IMR-90 (cell line): ENCODE results near the gene OR52E8. TPM values are rescaled to one million over a fixed set of nuclear protein-coding genes. Genes with fewer than 3 reads are reported as not detected.

Source experiments
- ATAC-seq: fragments of 200-7000 bp; cut with Tn5 transposase; 2 replicates; pipeline ENCODE4 v1.9.1; 2020; ENCODE audit warnings: low read depth, mild to moderate bottlenecking, moderate library complexity
- BruUV-seq: library from RNA; stranded (reverse); fragments of 400-500 nt; replicated peaks from 2 replicates; lab custom pipeline; 2021; lab: Mats Ljungman, UMichigan
- CTCF ChIA-PET: fragments of 300-600 bp; formaldehyde crosslinking; extraction: SDS; loops from one replicate; lab custom pipeline; 2021; ENCODE audit warnings: antibody characterized with exemption; lab: Yijun Ruan, JAX
- POLR2A ChIA-PET: fragments of 300-600 bp; sonication (Branson Sonifier 250); formaldehyde crosslinking; loops from one replicate; lab custom pipeline; 2022; ENCODE audit warnings: antibody characterized with exemption; ENCODE audit not compliant: unreplicated experiment; lab: Charles Lee
- DNase-seq: peaks from one replicate; pipeline ENCODE4 v3.0.0; 2013
- H2AFZ ChIP-seq: replicated peaks from 2 replicates; pipeline ENCODE3; 2013; ENCODE audit warnings: low read length, mild to moderate bottlenecking; ENCODE audit not compliant: poor library complexity
- H2AK5ac ChIP-seq: 2 replicates; pipeline ENCODE4 v1.6.1; 2013; ENCODE audit warnings: low read depth, low read length, inconsistent platforms
- H2AK9ac ChIP-seq: replicated peaks from 2 replicates; pipeline ENCODE3; 2013; ENCODE audit warnings: mild to moderate bottlenecking, low read depth, low read length, moderate library complexity; ENCODE audit not compliant: poor library complexity
- H2BK120ac ChIP-seq: 2 replicates; pipeline ENCODE4 v1.6.1; 2013; ENCODE audit warnings: low read depth, low read length, inconsistent platforms
- H2BK15ac ChIP-seq: 3 replicates; pipeline ENCODE4 v1.6.1; 2013; ENCODE audit warnings: low read depth, low read length, inconsistent platforms
- H2BK20ac ChIP-seq: 2 replicates; pipeline ENCODE4 v1.6.1; 2013; ENCODE audit warnings: low read depth, mild to moderate bottlenecking, inconsistent platforms, low read length, moderate library complexity
- H2BK5ac ChIP-seq: 2 replicates; pipeline ENCODE4 v1.6.1; 2013; ENCODE audit warnings: mild to moderate bottlenecking, low read depth, low read length, inconsistent platforms; ENCODE audit not compliant: poor library complexity, severe bottlenecking
- H3K14ac ChIP-seq: replicated peaks from 2 replicates; pipeline ENCODE4 v1.6.1; 2013; ENCODE audit warnings: low read depth, low read length, inconsistent platforms
- H3K18ac ChIP-seq: 2 replicates; pipeline ENCODE4 v1.6.1; 2013; ENCODE audit warnings: low read depth, low read length, control low read depth
- H3K23ac ChIP-seq: 2 replicates; pipeline ENCODE4 v1.6.1; 2013; ENCODE audit warnings: low read depth, low read length, inconsistent platforms
- H3K27ac ChIP-seq: 2 replicates; pipeline ENCODE4 v1.5.1; 2013; ENCODE audit warnings: mild to moderate bottlenecking, control low read depth, low read length; ENCODE audit not compliant: insufficient read depth
- H3K27me3 ChIP-seq: 2 replicates; pipeline ENCODE4 v1.6.1; 2013; ENCODE audit warnings: low read length; ENCODE audit not compliant: control insufficient read depth, insufficient read depth
- H3K36me3 ChIP-seq: 2 replicates; pipeline ENCODE4 v1.6.1; 2013; ENCODE audit warnings: low read length, mixed read lengths; ENCODE audit not compliant: control insufficient read depth, insufficient read depth
- H3K4ac ChIP-seq: 2 replicates; pipeline ENCODE4 v1.6.1; 2013; ENCODE audit warnings: low read depth, low read length, inconsistent platforms
- H3K4me1 ChIP-seq: 2 replicates; pipeline ENCODE4 v1.6.1; 2013; ENCODE audit warnings: low read length, mixed read lengths; ENCODE audit not compliant: control insufficient read depth, insufficient read depth
- H3K4me2 ChIP-seq: 2 replicates; pipeline ENCODE4 v1.6.1; 2013; ENCODE audit warnings: low read depth, mild to moderate bottlenecking, control low read depth, low read length, moderate library complexity
- H3K4me3 ChIP-seq: 2 replicates; pipeline ENCODE4 v1.5.1; 2013; ENCODE audit warnings: low read depth, mild to moderate bottlenecking, control low read depth, low read length, moderate library complexity; ENCODE audit not compliant: insufficient read depth
- H3K56ac ChIP-seq: 2 replicates; pipeline ENCODE4 v1.6.1; 2013; ENCODE audit warnings: low read length, inconsistent platforms; ENCODE audit not compliant: insufficient read depth; ENCODE audit errors: extremely low read depth
- H3K79me1 ChIP-seq, 2 experiments: 2 replicates each; pipeline ENCODE4 v1.6.1; 2013; ENCODE audit warnings: low read length in 2 of 2, inconsistent platforms in 1 of 2, low read depth in 1 of 2
- H3K9ac ChIP-seq: 2 replicates; pipeline ENCODE4 v1.6.1; 2013; ENCODE audit warnings: low read depth, low read length, control low read depth
- H3K9me1 ChIP-seq: 2 replicates; pipeline ENCODE4 v1.6.1; 2013; ENCODE audit warnings: low read length, inconsistent platforms; ENCODE audit not compliant: insufficient read depth
- H3K9me3 ChIP-seq: 2 replicates; pipeline ENCODE4 v1.6.1; 2013; ENCODE audit warnings: low read length; ENCODE audit not compliant: control insufficient read depth, insufficient read depth
- H4K20me1 ChIP-seq: 2 replicates; pipeline ENCODE4 v1.6.1; 2013; ENCODE audit warnings: low read length, inconsistent platforms; ENCODE audit not compliant: insufficient read depth
- H4K5ac ChIP-seq: 2 replicates; pipeline ENCODE4 v1.6.1; 2013; ENCODE audit warnings: mild to moderate bottlenecking, low read depth, low read length, control low read depth
- H4K8ac ChIP-seq, 2 experiments: 2 replicates each; pipeline ENCODE4 v1.6.1; 2013; ENCODE audit warnings: low read depth in 2 of 2, low read length in 2 of 2, control low read depth in 1 of 2, inconsistent platforms in 1 of 2
- H4K91ac ChIP-seq: 2 replicates; pipeline ENCODE4 v1.6.1; 2013; ENCODE audit warnings: low read depth, low read length, inconsistent platforms; ENCODE audit not compliant: insufficient read depth
- ELK1 ChIP-seq: fragments of 150-350 bp; IDR thresholded peaks from 2 replicates; pipeline ENCODE4 v1.6.1; 2016; ENCODE audit warnings: low read depth, mild to moderate bottlenecking, low read length, moderate library complexity, borderline replicate concordance
- FOS ChIP-seq: fragments of 150-350 bp; IDR thresholded peaks from 2 replicates; pipeline ENCODE4 v1.6.1; 2016; ENCODE audit warnings: low read depth, low read length
- MAFK ChIP-seq: IDR thresholded peaks from 2 replicates; pipeline ENCODE4 v1.6.1; 2012; ENCODE audit warnings: low read depth, low read length, improper control_type of control experiment
- MAZ ChIP-seq: IDR thresholded peaks from 2 replicates; pipeline ENCODE4 v1.6.1; 2012; ENCODE audit warnings: low read depth, mild to moderate bottlenecking, low read length, improper control_type of control experiment, moderate library complexity, borderline replicate concordance
- NFE2L2 ChIP-seq: fragments of 150-350 bp; IDR thresholded peaks from 2 replicates; pipeline ENCODE4 v1.6.1; 2016; ENCODE audit warnings: low read depth, mild to moderate bottlenecking, low read length
- POLR2A ChIP-seq: IDR thresholded peaks from 2 replicates; pipeline ENCODE4 v1.6.1; 2012; ENCODE audit warnings: mild to moderate bottlenecking, low read depth, low read length
- RAD21 ChIP-seq: IDR thresholded peaks from 2 replicates; pipeline ENCODE4 v1.6.1; 2012; ENCODE audit warnings: low read length, improper control_type of control experiment
- RCOR1 ChIP-seq: IDR thresholded peaks from 2 replicates; pipeline ENCODE4 v1.6.1; 2012; ENCODE audit warnings: mild to moderate bottlenecking, low read length, improper control_type of control experiment; ENCODE audit not compliant: insufficient replicate concordance
- WGBS, 2 experiments: methylation state at CpG; one replicate each; pipeline versions ENCODE4 v1.1.5 to v1.1.7; 2013; ENCODE audit warnings: missing lambda C conversion rate in 2 of 2; ENCODE audit not compliant: insufficient read length in 1 of 2; ENCODE audit errors: extremely low coverage in 2 of 2; 5-methylcytosine and 5-hydroxymethylcytosine counted together
- dilution Hi-C: fragments of 300-500 bp; cut with HindIII; formaldehyde crosslinking; loops from one replicate; pipeline ENCODE4 v1.14.3; 2018; ENCODE audit warnings: low sequenced_read_pairs; ENCODE audit not compliant: unreplicated experiment
- in situ Hi-C: fragments of 300-500 bp; cut with MboI; formaldehyde crosslinking; loops from 3 replicates; pipeline ENCODE4 v1.14.3; 2019; ENCODE audit warnings: low sequenced_read_pairs, inconsistent platforms, mixed read lengths
- intact Hi-C: fragments of 100-400 bp; cut with micrococcal nuclease; formaldehyde crosslinking; loops from 2 replicates; pipeline ENCODE4 v1.10.0; 2022
- polyA plus RNA-seq, 3 experiments: library from polyadenylated mRNA; depleted of rRNA; stranded (reverse); fragments of >200 nt; gene quantifications; 2 replicates each; pipeline ENCODE4 v1.2.3, GENCODE V29; 2012; ENCODE audit warnings: low replicate concordance in 1 of 3
- total RNA-seq: library from RNA; depleted of rRNA; stranded (reverse); fragments of >200 nt; gene quantifications from 2 replicates; pipeline ENCODE4 v1.2.3, GENCODE V29; 2012
- TF ChIP-seq, protein P1 (sequence below): fragments of 150-350 bp; IDR thresholded peaks from 2 replicates; pipeline ENCODE4 v1.6.1; 2017; ENCODE audit warnings: mild to moderate bottlenecking, antibody characterized with exemption, low read length, low read depth

The OR52E8 gene
- total and polyA plus RNA-seq, 2 of the 4 experiments (the other 2 are of a cell fraction): not detected

DNA sequence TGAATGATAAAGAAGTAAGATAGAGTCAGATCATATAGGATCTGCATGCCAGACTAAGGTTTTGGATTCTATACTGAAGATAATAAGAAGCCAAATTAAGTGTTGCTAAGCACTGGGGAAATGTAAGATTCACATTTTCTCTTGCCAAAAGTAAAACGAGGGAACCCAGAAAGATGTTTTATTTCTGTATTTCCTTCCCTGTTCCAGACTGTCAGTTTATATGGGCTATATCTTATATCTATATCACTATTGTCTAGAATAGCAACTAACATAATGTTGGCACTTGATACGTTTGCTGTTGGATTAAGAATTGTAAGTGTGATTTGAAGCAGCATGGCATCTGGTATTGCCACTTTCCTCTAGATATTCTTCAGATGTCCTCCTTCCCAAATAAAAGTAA is 24.0 kb downstream of the OR52E8 start:
- no CpG with 5 or more reads among the region's 2 CpGs for WGBS, 2 experiments

More for the DNA sequence above, 24.0 kb downstream of the OR52E8 start:
- Histone ChIP-seq H3K9ac (no peak overlapping the region), H3K4me1 (no peaks in the 10 kb centered on the region), H3K4me3 (no peak overlapping the region), H3K27me3 (no peaks in the 10 kb centered on the region), H3K79me1 (no peaks in the 10 kb centered on the region), H3K23ac (no peak overlapping the region), H2BK5ac (no peak overlapping the region), H2BK120ac (no peak overlapping the region), H2BK20ac (no peak overlapping the region), H3K18ac (no peak overlapping the region), H3K9me1 (no peaks in the 10 kb centered on the region), H3K27ac (no peak overlapping the region), H2AK5ac (no peak overlapping the region), H4K8ac (no peak overlapping the region), H3K56ac (no peak overlapping the region), H2AK9ac (no peak overlapping the region), H3K4ac (no peak overlapping the region), H3K9me3 (no peaks in the 10 kb centered on the region), H3K4me2 (no peak overlapping the region), H2BK15ac (no peak overlapping the region), H3K36me3 (no peaks in the 10 kb centered on the region), H4K5ac (no peak overlapping the region), H4K20me1 (no peaks in the 10 kb centered on the region), H2AFZ (no peak overlapping the region), H3K14ac (no peak overlapping the region), H4K91ac (no peak overlapping the region)
- DNase-seq (no peak), ATAC-seq (no peak)
- intact Hi-C loops (no loop called here), dilution Hi-C loops (no loop called here), in situ Hi-C loops (no loop called here)
- POLR2A ChIA-PET: no interaction called here
- CTCF ChIA-PET: no interaction called here
- TF ChIP-seq RAD21 (no peak), NFE2L2 (no peak), FOS (no peak), MAFK (no peak), MAZ (no peak), POLR2A (no peak), ELK1 (no peak), RCOR1 (no peak)
- TF ChIP-seq, protein P1, sequence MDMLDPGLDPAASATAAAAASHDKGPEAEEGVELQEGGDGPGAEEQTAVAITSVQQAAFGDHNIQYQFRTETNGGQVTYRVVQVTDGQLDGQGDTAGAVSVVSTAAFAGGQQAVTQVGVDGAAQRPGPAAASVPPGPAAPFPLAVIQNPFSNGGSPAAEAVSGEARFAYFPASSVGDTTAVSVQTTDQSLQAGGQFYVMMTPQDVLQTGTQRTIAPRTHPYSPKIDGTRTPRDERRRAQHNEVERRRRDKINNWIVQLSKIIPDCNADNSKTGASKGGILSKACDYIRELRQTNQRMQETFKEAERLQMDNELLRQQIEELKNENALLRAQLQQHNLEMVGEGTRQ: no peak
- BruUV-seq: no TSS peak
